Stimulated activated memory B cell treated with anti-CD40 and anti-IgM and Interleukin-4, amounts not matched to agents 10 μg/mL and 1 μg/mL and 100 μg/mL, for 72 hours (primary cell): ENCODE data around the gene AKT2.

Source experiments
- ATAC-seq: fragments of 150-1000 bp; cut with Tn5 transposase; 2 replicates; pipeline ENCODE4 v1.10.0; 2021
- H3K27ac Mint-ChIP-seq: one replicate; pipeline ENCODE4 v1.8.0; 2022; ENCODE audit warnings: mild to moderate bottlenecking, mixed read lengths
- H3K27me3 Mint-ChIP-seq: one replicate; pipeline ENCODE4 v1.8.0; 2022; ENCODE audit warnings: mixed read lengths
- H3K36me3 Mint-ChIP-seq: one replicate; pipeline ENCODE4 v1.8.0; 2022; ENCODE audit warnings: mixed read lengths
- H3K4me1 Mint-ChIP-seq: one replicate; pipeline ENCODE4 v1.8.0; 2022; ENCODE audit warnings: mixed read lengths
- H3K4me3 Mint-ChIP-seq: one replicate; pipeline ENCODE4 v1.8.0; 2022; ENCODE audit warnings: mild to moderate bottlenecking, moderate library complexity, mixed read lengths
- H3K9me3 Mint-ChIP-seq: one replicate; pipeline ENCODE4 v1.8.0; 2022; ENCODE audit warnings: mixed read lengths

Gene AKT2

DNA sequence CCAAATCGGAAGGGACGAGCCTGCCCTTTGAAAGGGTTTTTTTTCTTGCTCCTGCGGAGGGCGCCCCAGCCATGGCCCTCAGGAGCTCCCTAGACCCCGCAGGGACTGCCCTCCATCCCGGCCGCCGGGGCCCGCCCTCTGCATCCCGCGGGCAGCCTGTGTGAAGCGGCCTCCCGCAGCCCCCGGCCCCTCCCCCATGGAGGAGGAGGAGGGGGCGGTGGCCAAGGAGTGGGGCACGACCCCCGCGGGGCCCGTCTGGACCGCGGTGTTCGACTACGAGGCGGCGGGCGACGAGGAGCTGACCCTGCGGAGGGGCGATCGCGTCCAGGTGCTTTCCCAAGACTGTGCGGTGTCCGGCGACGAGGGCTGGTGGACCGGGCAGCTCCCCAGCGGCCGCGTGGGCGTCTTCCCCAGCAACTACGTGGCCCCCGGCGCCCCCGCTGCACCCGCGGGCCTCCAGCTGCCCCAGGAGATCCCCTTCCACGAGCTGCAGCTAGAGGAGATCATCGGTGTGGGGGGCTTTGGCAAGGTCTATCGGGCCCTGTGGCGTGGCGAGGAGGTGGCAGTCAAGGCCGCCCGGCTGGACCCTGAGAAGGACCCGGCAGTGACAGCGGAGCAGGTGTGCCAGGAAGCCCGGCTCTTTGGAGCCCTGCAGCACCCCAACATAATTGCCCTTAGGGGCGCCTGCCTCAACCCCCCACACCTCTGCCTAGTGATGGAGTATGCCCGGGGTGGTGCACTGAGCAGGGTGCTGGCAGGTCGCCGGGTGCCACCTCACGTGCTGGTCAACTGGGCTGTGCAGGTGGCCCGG lies 93.1 kb downstream of the AKT2 start:
- H3K27me3 Mint-ChIP-seq = no peaks in the 10 kb centered on the region
- H3K36me3 Mint-ChIP-seq = no peaks in the 10 kb centered on the region
- H3K4me3 Mint-ChIP-seq = peak overlapping the region; percentile 63
- no peaks in the 10 kb centered on the region for H3K9me3 Mint-ChIP-seq
- H3K27ac Mint-ChIP-seq = no peak overlapping the region
- H3K4me1 Mint-ChIP-seq = peaks cover 27% of the 10 kb centered on the region
- ATAC-seq = no peak

DNA sequence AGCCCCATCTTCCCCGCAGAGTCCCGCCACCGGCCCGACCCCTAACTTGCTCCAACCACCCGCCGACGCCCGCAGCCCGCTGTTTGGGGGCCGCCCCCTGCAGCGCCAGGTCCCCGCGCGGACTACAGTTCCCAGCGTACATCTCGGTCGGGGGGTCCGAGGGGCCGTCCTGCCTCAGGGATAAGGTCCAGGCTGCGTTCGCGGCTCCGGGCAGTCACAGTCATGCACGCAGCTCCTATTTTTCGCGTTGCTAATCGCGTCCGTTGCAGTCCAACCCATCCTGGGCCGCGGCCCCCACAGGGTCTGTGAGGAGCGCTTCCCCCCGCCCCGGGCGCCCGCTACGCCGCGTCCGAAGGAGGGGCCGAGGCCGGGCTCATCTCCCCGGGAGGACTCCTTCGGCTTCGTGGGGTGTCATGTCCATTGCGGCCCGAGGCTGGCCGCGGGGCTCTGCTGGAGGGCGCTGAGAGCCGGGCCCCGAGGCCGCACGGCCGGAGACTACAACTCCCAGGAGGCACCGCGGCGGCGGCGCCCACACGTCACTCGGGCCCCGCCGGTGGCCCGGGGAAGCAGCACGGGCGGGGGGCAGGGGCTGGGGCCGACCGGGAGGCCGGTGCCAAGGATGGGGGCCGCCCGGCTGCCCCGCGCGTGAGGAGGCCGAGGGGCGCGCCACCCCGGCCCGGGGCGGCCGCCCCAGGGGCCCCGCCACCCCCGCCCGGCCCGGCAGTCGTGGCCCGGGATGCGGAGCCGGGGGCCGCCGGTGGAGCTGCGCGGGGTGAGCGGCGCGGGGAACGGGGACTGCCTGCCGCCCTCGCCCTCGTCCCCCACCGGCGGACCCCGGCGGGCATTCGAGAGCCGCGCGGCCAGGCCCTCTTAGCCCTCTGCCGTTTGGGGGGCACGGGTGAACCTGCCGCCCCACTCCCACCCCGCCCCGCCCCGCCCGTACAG lies 94.0 kb downstream of the AKT2 start, which contains the start of gene MAP3K10:
Gene MAP3K10, plus strand, starts transcription at position 536 of the 945 bp plus-strand sequence. CDS start 606 bp downstream, outside the sequence.
- peak within 1 kb of the TSS; percentile 90 for H3K27ac Mint-ChIP-seq
- peaks cover 27% of the 10 kb centered on the region for H3K4me1 Mint-ChIP-seq
- no peaks in the 10 kb centered on the region for H3K36me3 Mint-ChIP-seq
- peak within 1 kb of the TSS; percentile 82 for H3K4me3 Mint-ChIP-seq
- H3K9me3 Mint-ChIP-seq = no peaks in the 10 kb centered on the region
- ATAC-seq = peak; percentile 94
- no peaks in the 10 kb centered on the region for H3K27me3 Mint-ChIP-seq

DNA sequence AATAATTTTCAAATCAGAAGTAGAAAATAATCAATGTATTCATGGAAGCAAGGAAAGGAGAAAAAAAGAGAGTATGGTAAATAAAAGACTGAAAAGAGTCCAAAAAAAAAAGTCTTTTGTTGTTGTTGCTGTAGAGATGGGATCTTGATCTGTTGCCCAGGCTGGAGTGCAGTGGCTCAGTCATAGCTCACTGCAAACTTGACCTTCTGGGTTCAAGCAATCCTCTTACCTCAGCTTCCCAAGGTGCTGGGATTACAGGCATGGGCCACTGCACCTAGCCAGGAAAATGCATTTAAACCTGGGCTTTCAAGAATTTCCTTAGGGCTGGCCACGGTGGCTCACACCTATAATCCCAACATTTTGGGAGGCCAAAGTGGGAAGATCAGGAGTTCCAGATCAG lies 100.9 kb downstream of the AKT2 start:
- no peak for ATAC-seq
- no peak overlapping the region for H3K27ac Mint-ChIP-seq
- H3K4me1 Mint-ChIP-seq = no peaks in the 10 kb centered on the region
- peaks cover 12% of the 10 kb centered on the region for H3K27me3 Mint-ChIP-seq
- H3K9me3 Mint-ChIP-seq = no peaks in the 10 kb centered on the region
- no peaks in the 10 kb centered on the region for H3K36me3 Mint-ChIP-seq
- no peak overlapping the region for H3K4me3 Mint-ChIP-seq
